Mesenchymal stem cell (in vitro differentiated cells and primary cell): ENCODE results near the gene HLA-DQB2.

Experiments
- DNase-seq: peaks from one replicate; pipeline ENCODE4 v3.0.0-alpha.2; 2013
- H2AFZ ChIP-seq: one replicate; pipeline ENCODE4 v1.6.1; 2013; ENCODE audit warnings: low read depth, mild to moderate bottlenecking, control low read depth, inconsistent platforms, low read length, moderate library complexity
- H2AK5ac ChIP-seq: 2 replicates; pipeline ENCODE4 v1.6.1; 2013; ENCODE audit warnings: low read length, moderate library complexity, mild to moderate bottlenecking, inconsistent platforms; ENCODE audit not compliant: severe bottlenecking
- H2BK120ac ChIP-seq: one replicate; pipeline ENCODE4 v1.6.1; 2013; ENCODE audit warnings: low read depth, mild to moderate bottlenecking, inconsistent platforms, low read length, moderate library complexity
- H2BK12ac ChIP-seq, 2 experiments: one replicate each; pipeline ENCODE4 v1.6.1; 2013; ENCODE audit warnings: inconsistent platforms in 2 of 2, low read length in 2 of 2, mild to moderate bottlenecking in 2 of 2, moderate library complexity in 2 of 2, control low read depth in 1 of 2
- H2BK15ac ChIP-seq: one replicate; pipeline ENCODE4 v1.6.1; 2013; ENCODE audit warnings: mild to moderate bottlenecking, low read depth, inconsistent platforms; ENCODE audit not compliant: poor library complexity, severe bottlenecking
- H2BK5ac ChIP-seq: 2 replicates; pipeline ENCODE4 v1.6.1; 2013; ENCODE audit warnings: low read depth, mild to moderate bottlenecking, low read length, control low read depth, inconsistent platforms; ENCODE audit not compliant: poor library complexity, severe bottlenecking
- H3K14ac ChIP-seq, 2 experiments: one replicate each; pipeline ENCODE4 v1.6.1; 2013; ENCODE audit warnings: inconsistent platforms in 2 of 2, low read length in 2 of 2, control low read depth in 1 of 2, mild to moderate bottlenecking in 1 of 2, moderate library complexity in 1 of 2
- H3K18ac ChIP-seq, 2 experiments: one replicate each; pipeline ENCODE4 v1.6.1; 2013; ENCODE audit warnings: inconsistent platforms in 2 of 2, low read length in 2 of 2, control low read depth in 1 of 2, low read depth in 1 of 2, mild to moderate bottlenecking in 1 of 2
- H3K23ac ChIP-seq, 2 experiments: one replicate each; pipeline ENCODE4 v1.6.1; 2013; ENCODE audit warnings: inconsistent platforms in 2 of 2, low read length in 2 of 2, mild to moderate bottlenecking in 2 of 2, moderate library complexity in 2 of 2, control low read depth in 1 of 2
- H3K27ac ChIP-seq: 2 replicates; pipeline ENCODE4 v1.5.1; 2013; ENCODE audit warnings: mild to moderate bottlenecking, moderate library complexity, low read length, control low read depth, inconsistent platforms; ENCODE audit not compliant: poor library complexity, severe bottlenecking
- H3K27me3 ChIP-seq, 2 experiments: 2 replicates each; pipeline versions ENCODE4 v1.6.1 to v1.7.0; 2013; ENCODE audit warnings: low read length in 2 of 2, mild to moderate bottlenecking in 2 of 2, moderate library complexity in 2 of 2, control low read depth in 1 of 2, inconsistent platforms in 1 of 2; ENCODE audit not compliant: control insufficient read depth in 1 of 2, insufficient read depth in 1 of 2
- H3K36me3 ChIP-seq, 2 experiments: 2 replicates each; pipeline versions ENCODE4 v1.6.1 to v1.7.0; 2013; ENCODE audit warnings: low read length in 2 of 2, control low read depth in 1 of 2, inconsistent platforms in 1 of 2, low read depth in 1 of 2, mild to moderate bottlenecking in 1 of 2; ENCODE audit not compliant: insufficient read depth in 2 of 2, control insufficient read depth in 1 of 2
- H3K4ac ChIP-seq, 2 experiments: one replicate each; pipeline ENCODE4 v1.6.1; 2013; ENCODE audit warnings: inconsistent platforms in 2 of 2, low read length in 2 of 2, mild to moderate bottlenecking in 2 of 2, moderate library complexity in 2 of 2, control low read depth in 1 of 2, low read depth in 1 of 2
- H3K4me1 ChIP-seq: 2 replicates; pipeline ENCODE4 v1.6.1; 2013; ENCODE audit warnings: low read depth, low read length, control low read depth; ENCODE audit not compliant: control insufficient read depth, insufficient read depth
- H3K4me2 ChIP-seq: 2 replicates; pipeline ENCODE4 v1.6.1; 2013; ENCODE audit warnings: low read length, mild to moderate bottlenecking, inconsistent platforms; ENCODE audit not compliant: poor library complexity, severe bottlenecking
- H3K4me3 ChIP-seq, 2 experiments: 2 replicates each; pipeline versions ENCODE4 v1.5.1 to v1.7.0; 2013; ENCODE audit warnings: low read length in 2 of 2, mild to moderate bottlenecking in 2 of 2, control low read depth in 1 of 2, low read depth in 1 of 2; ENCODE audit not compliant: insufficient read depth in 1 of 2
- H3K79me1 ChIP-seq: replicated peaks from 2 replicates; pipeline ENCODE4 v1.6.1; 2013; ENCODE audit warnings: mild to moderate bottlenecking, control low read depth, low read length, inconsistent platforms; ENCODE audit not compliant: poor library complexity, severe bottlenecking
- H3K9ac ChIP-seq: 2 replicates; pipeline ENCODE4 v1.7.0; 2013; ENCODE audit warnings: mild to moderate bottlenecking, low read length, moderate library complexity
- H3K9me3 ChIP-seq: 2 replicates; pipeline ENCODE4 v1.7.0; 2013; ENCODE audit warnings: mild to moderate bottlenecking, low read length; ENCODE audit not compliant: control insufficient read depth
- H4K8ac ChIP-seq: one replicate; pipeline ENCODE4 v1.6.1; 2013; ENCODE audit warnings: inconsistent platforms, mild to moderate bottlenecking, low read length, moderate library complexity
- H4K91ac ChIP-seq: one replicate; pipeline ENCODE4 v1.6.1; 2013; ENCODE audit warnings: mild to moderate bottlenecking, low read length, inconsistent platforms
- whole genome bisulfite sequencing: methylation state at CpG from one replicate; pipeline ENCODE4 v1.1.7; 2013; ENCODE audit warnings: mixed read lengths; 5-methylcytosine and 5-hydroxymethylcytosine counted together

HLA-DQB2 gene

GRCh38 chr6:32742374-32742773 is 21.0 kb downstream of the HLA-DQB2 start:
- Histone ChIP-seq H3K27me3 (peaks cover 28 to 80% of the 10 kb centered on the region in 2 experiments), H3K9ac (no peak overlapping the region), H2AK5ac (no peak overlapping the region), H3K4me1 (no peaks in the 10 kb centered on the region), H3K9me3 (no peaks in the 10 kb centered on the region), H3K36me3 (no peaks in the 10 kb centered on the region), H2BK12ac (no peak overlapping the region), H2AFZ (no peak overlapping the region), H4K91ac (no peak overlapping the region), H3K4ac (no peak overlapping the region), H3K4me3 (no peak overlapping the region), H3K14ac (no peak overlapping the region), H2BK5ac (no peak overlapping the region), H3K23ac (no peak overlapping the region), H3K4me2 (no peak overlapping the region), H3K18ac (no peak overlapping the region), H2BK120ac (no peak overlapping the region), H3K27ac (no peak overlapping the region), H4K8ac (no peak overlapping the region), H3K79me1 (no peaks in the 10 kb centered on the region), H2BK15ac (no peak overlapping the region)
- no CpG with 5 or more reads among the region's 3 CpGs for WGBS
- DNase-seq = no peak

DNA sequence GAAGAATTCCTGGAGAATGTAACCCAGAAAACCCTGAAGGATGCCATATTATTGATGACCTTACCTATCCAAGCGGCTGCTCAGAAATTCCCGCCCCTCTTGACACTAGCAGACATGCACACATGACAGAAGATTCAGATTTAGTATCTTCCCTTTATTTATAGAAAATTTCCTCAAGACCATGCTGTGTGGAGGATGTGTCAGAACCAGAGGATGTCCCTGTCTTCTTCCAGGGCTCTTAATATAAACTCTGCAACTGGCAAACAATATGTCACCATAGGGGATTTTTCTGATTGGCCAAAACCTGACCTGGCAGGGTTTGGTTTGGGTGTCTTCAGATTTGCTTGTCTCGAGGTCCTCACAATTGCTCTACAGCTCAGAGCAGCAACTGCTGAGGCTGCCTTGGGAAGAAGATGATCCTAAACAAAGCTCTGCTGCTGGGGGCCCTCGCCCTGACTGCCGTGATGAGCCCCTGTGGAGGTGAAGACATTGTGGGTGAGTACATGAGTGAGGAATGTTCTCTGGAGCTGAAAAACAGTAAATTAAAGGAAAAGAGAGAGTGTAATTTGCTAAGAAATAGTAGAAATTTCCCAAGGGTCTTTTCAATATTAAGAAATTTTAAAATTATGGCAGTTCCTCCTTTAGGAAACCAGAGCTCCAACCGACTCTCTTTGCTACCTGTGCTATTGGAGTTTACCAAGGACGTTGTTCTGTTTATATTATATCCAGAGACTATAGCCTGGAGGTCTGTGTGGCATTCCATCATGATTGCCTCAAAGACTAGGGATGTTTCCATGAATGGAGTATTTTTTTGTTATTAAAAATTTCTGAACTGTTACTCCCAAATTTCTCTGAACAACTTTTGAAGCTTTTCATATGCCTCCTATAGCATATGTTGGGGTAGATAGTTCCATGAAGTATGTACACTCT is 22.0 kb downstream of the HLA-DQB2 start, which contains the start of gene HLA-DQA2:
Gene HLA-DQA2 (plus strand): TSS at position 361 of the 930 bp plus-strand sequence. CDS start 53 bp downstream, at position 414.
- Histone ChIP-seq H3K23ac (no peak within 1 kb of the TSS), H3K27ac (no peak within 1 kb of the TSS), H2AFZ (peak within 1 kb of the TSS; percentile 27), H4K91ac (no peak within 1 kb of the TSS), H3K14ac (no peak within 1 kb of the TSS), H3K4me1 (no peaks in the 10 kb centered on the region), H2BK15ac (no peak within 1 kb of the TSS), H2BK5ac (no peak within 1 kb of the TSS), H3K18ac (no peak within 1 kb of the TSS), H3K9me3 (no peaks in the 10 kb centered on the region), H3K9ac (no peak within 1 kb of the TSS), H3K79me1 (no peaks in the 10 kb centered on the region), H3K36me3 (no peaks in the 10 kb centered on the region), H3K27me3 (peaks cover 26 to 77% of the 10 kb centered on the region in 2 experiments), H3K4ac (no peak within 1 kb of the TSS), H4K8ac (no peak within 1 kb of the TSS), H2BK12ac (no peak within 1 kb of the TSS), H3K4me3 (no peak within 1 kb of the TSS), H2AK5ac (no peak within 1 kb of the TSS), H2BK120ac (no peak within 1 kb of the TSS), H3K4me2 (no peak within 1 kb of the TSS)
- 75% methylated on average over 6 of the region's 7 CpGs for WGBS
- no peak for DNase-seq

DNA sequence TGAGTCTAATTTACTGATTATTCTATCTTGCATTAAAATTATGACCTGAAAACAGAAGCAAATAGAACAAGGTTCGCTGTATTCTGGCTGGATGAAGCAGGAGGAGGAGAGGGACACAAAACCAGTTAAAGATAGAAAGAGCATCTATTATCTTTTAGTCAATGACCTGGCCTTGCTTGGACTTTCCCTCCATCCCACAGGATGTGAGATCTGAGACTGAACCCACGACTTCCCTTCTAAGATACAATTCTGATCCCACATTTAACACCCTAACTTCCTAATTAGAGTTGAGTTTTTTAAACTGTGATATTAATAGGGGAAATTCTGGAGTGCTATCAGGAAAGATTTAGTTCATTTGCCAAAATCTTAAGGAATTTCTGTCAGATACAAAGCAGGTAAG is 25.2 kb downstream of the HLA-DQB2 start:
- 91% methylated on average over 1 of the region's 2 CpGs for WGBS
- H3K4me1 ChIP-seq = no peaks in the 10 kb centered on the region

DNA sequence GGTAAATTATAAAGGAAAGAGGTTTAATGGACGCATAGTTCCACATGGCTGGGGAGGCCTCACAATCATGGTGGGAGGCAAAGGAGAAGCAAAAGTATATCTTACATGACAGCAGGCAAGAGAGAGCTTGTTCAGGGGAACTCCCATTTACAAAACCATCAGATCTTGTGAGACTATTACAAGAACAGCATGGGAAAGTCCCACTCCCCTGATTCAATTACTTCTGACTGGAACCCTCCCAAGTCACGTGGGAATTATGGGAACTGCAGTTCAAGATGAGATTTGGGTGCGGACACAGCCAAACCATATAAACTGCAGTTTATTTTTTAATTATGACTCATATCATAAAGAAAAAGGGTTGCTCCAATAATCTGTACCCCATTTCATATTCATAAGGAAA is 44.5 kb downstream of the HLA-DQB2 start:
- no peak overlapping the region for H3K4me2 ChIP-seq
- H3K4me1 ChIP-seq = no peaks in the 10 kb centered on the region
- WGBS = 45% methylated on average over 1 of the region's 3 CpGs
- H4K91ac ChIP-seq = no peak overlapping the region
- no peak for DNase-seq
- H2AFZ ChIP-seq = no peak overlapping the region
- no peak overlapping the region for H2BK15ac ChIP-seq
- H2BK120ac ChIP-seq = no peak overlapping the region
- no peaks in the 10 kb centered on the region for H3K79me1 ChIP-seq
- H3K27me3 ChIP-seq = peaks cover 14 to 36% of the 10 kb centered on the region in 2 experiments
- H2BK12ac ChIP-seq = no peak overlapping the region
- H3K23ac ChIP-seq = no peak overlapping the region
- no peak overlapping the region for H3K4me3 ChIP-seq
- H3K9me3 ChIP-seq = no peaks in the 10 kb centered on the region
- H3K27ac ChIP-seq = no peak overlapping the region
- H2BK5ac ChIP-seq = no peak overlapping the region
- no peak overlapping the region for H3K9ac ChIP-seq
- no peak overlapping the region for H2AK5ac ChIP-seq
- no peak overlapping the region for H4K8ac ChIP-seq
- H3K4ac ChIP-seq = no peak overlapping the region
- no peak overlapping the region for H3K14ac ChIP-seq
- no peak overlapping the region for H3K18ac ChIP-seq
- H3K36me3 ChIP-seq = no peaks in the 10 kb centered on the region

More for the DNA sequence above, 25.2 kb downstream of the HLA-DQB2 start:
- Histone ChIP-seq H3K36me3 (no peaks in the 10 kb centered on the region), H3K4me2 (no peak overlapping the region), H3K23ac (no peak overlapping the region), H3K4me3 (no peak overlapping the region), H2BK12ac (no peak overlapping the region), H3K9me3 (no peaks in the 10 kb centered on the region), H2BK5ac (no peak overlapping the region), H2BK120ac (no peak overlapping the region), H3K18ac (no peak overlapping the region), H4K91ac (no peak overlapping the region), H3K27me3 (peaks cover 19 to 60% of the 10 kb centered on the region in 2 experiments), H3K9ac (no peak overlapping the region), H2AK5ac (no peak overlapping the region), H3K79me1 (no peaks in the 10 kb centered on the region), H3K4ac (no peak overlapping the region), H4K8ac (no peak overlapping the region), H2BK15ac (no peak overlapping the region), H3K14ac (no peak overlapping the region), H2AFZ (no peak overlapping the region), H3K27ac (no peak overlapping the region)
- DNase-seq = no peak
